CMK (cell line): Measurements from ENCODE around the gene PRKCE.

ENCODE experiments used
- DNase-seq: peaks from one replicate; pipeline ENCODE4 v3.0.0-alpha.2; 2010; ENCODE audit warnings: low read depth

The PRKCE gene

GRCh38 chr2:45860136-45861121, 209.0 kb downstream of the PRKCE start:
- peak; percentile 9 for DNase-seq

GRCh38 chr2:45862843-45863242, 211.4 kb downstream of the PRKCE start:
- DNase-seq, result peak; percentile 34

- no peak for DNase-seq
Observed at GRCh38 chr2:45864121-45864520, 212.6 kb downstream of the PRKCE start.

- no peak for DNase-seq
Observed at GRCh38 chr2:45867349-45867748, 215.9 kb downstream of the PRKCE start.

GRCh38 chr2:45867800-45868199, 216.3 kb downstream of the PRKCE start:
- no peak for DNase-seq

- no peak for DNase-seq
Observed at GRCh38 chr2:45869165-45869501, 217.7 kb downstream of the PRKCE start.

GRCh38 chr2:45871025-45871424, 219.6 kb downstream of the PRKCE start:
- no peak for DNase-seq

GRCh38 chr2:45871541-45871940, 220.1 kb downstream of the PRKCE start:
- DNase-seq, result no peak

- DNase-seq, result no peak
Observed at GRCh38 chr2:45872211-45872610, 220.7 kb downstream of the PRKCE start.

- no peak for DNase-seq
Observed at GRCh38 chr2:45874344-45874743, 222.9 kb downstream of the PRKCE start.

- no peak for DNase-seq
Observed at GRCh38 chr2:45876611-45877010, 225.1 kb downstream of the PRKCE start.

- no peak for DNase-seq
Observed at GRCh38 chr2:45879406-45879805, 227.9 kb downstream of the PRKCE start.

- no peak for DNase-seq
Observed at GRCh38 chr2:45879936-45880335, 228.5 kb downstream of the PRKCE start.

- DNase-seq, result no peak
Observed at GRCh38 chr2:45881970-45882581, 230.6 kb downstream of the PRKCE start.

GRCh38 chr2:45882707-45883602, 231.5 kb downstream of the PRKCE start:
- no peak for DNase-seq

- DNase-seq, result no peak
Observed at GRCh38 chr2:45883603-45884000, 232.1 kb downstream of the PRKCE start.

GRCh38 chr2:45884126-45884525, 232.7 kb downstream of the PRKCE start:
- no peak for DNase-seq

- DNase-seq, result no peak
Observed at GRCh38 chr2:45885171-45885621, 233.7 kb downstream of the PRKCE start.

- DNase-seq, result no peak
Observed at GRCh38 chr2:45886171-45886663, 234.7 kb downstream of the PRKCE start.

- no peak for DNase-seq
Observed at GRCh38 chr2:45888167-45888566, 236.7 kb downstream of the PRKCE start.

GRCh38 chr2:45888641-45889040, 237.2 kb downstream of the PRKCE start:
- no peak for DNase-seq

GRCh38 chr2:45889053-45889452, 237.6 kb downstream of the PRKCE start:
- no peak for DNase-seq
